HG03520 (cell line): Measurements from ENCODE around the gene FARP1.
"Not testable (repeated sequence)": the region's sequence is repeated elsewhere in the genome, so short reads cannot be mapped to it uniquely, and the experiment has no call there.

Experiments
- ATAC-seq: cut with Tn5 transposase; IDR thresholded peaks from one replicate; pipeline ENCODE4 v1.9.1; 2021; ENCODE audit warnings: mild to moderate bottlenecking, moderate library complexity; ENCODE audit not compliant: unreplicated experiment

FARP1 gene

DNA sequence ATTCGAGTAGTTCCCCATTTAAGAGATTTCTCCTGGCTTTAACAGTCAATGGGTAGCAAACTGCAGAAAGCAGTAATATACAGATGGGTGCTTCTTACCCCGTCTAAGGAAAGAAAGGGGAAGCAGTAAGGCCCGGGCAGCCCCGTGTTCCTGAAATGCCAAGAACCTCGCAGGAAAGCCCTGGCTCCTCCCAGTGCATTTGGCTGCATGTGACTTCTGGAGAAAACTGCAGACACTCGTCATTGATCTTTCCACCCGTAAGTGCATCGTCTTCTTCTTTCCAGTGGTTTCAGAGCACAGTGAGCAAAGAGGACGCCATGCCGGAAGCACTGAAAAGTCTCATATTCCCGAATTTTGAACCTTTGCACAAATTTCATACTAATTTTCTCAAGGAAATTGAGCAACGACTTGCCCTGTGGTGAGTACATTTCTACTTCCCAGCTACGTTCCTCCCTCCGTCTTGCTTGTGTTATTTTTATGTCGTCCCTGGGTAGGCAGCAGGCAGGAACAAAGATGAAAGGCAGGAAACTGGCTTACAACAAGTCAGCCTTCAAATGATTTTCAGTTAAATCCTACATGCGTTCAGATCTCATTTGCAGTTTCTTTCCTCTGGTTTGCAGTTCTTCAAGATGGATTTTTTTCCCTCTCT is 268.8 kb downstream of the FARP1 start:
- no peak for ATAC-seq

DNA sequence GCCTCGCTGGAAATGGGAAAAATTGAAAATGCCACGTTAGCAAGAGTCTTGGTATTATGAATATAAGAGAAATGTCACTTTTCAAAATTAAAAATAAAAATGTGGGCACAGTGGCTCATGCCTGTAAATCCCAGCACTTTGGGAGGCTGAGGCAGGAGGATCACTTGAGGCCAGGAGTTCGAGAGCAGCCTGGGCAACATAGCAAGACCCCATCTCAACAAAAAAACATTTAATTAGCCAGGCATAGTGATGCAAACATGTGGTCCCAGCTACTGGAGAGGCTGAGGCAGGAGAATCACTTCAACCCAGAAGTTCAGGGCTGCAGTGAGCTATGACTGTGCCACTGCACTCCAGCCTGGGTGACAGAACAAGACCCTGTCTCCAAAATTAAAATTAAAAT is 270.4 kb downstream of the FARP1 start:
- not testable (repeated sequence) for ATAC-seq

DNA sequence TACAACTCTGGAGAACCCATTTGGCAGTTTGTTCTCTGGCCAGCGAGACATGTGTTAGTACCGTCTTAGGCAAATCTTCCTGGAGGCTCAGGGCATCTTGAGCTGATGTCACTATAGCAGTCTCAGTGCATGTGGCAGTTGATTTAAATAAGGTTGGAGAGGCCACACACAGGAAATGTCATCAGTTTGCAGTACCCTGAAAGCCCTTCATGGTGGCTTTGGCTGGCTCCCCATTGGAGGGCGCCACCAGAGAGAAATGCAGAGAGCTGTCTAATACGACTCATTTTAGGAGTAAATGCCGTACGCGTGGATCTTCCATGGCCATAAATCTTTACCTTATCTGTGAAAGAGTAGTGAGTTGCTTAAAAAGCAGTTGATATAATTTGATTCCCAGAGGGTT is 270.9 kb downstream of the FARP1 start:
- no peak for ATAC-seq

DNA sequence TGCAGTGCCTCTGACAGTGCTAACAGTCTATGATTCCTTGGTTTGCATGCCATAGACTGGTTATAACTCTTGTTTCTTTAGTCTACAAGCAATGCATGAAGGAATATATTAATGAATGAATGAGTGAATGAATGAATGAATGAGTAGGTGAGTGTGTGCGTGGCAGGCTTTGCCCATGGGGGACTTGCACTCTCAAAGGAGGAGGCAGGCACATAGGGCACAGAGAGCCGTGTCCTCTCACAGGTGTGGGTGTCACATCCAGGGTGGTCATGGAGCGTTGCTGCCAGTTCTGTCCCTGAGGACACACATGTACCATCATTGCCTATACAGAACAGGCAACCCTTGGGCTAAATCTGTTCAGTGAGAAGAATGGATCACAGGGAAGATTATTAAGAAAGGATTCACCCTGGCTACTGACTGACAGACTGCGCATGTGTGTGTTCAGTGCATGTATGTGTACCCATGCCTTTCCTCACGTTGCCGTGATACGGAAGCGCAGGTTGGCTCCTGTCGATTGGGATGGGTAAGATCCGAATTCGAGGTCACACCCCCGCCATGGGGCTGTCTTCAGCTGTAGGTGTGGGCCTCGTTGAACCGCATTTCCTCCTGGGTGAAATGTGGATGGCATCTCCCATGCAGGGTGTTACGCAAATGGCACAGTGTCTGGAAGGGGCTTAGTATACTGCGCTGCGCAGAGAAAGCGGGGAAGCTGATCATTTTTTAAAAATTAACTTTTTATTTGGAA is 272.6 kb downstream of the FARP1 start:
- no peak for ATAC-seq

DNA sequence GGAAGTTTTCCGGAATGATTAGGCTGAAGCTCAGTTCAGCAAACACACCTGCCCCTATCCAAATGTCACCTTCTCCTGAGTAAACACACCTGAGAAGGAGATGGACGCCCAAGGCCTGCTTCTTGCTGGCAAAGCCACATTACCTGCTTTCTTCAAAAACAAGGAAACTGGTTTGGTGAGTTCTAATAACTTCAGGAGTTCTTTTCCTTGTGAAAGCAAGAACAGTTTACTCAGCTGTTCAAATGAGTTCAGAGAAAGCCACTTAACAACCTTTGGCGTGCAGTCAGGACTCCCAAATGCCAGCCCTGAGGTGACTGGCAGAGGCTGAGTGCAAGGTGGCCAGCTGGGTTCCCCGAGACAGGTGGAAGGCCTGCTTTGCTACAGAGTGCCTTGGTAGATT is 273.5 kb downstream of the FARP1 start:
- no peak for ATAC-seq

DNA sequence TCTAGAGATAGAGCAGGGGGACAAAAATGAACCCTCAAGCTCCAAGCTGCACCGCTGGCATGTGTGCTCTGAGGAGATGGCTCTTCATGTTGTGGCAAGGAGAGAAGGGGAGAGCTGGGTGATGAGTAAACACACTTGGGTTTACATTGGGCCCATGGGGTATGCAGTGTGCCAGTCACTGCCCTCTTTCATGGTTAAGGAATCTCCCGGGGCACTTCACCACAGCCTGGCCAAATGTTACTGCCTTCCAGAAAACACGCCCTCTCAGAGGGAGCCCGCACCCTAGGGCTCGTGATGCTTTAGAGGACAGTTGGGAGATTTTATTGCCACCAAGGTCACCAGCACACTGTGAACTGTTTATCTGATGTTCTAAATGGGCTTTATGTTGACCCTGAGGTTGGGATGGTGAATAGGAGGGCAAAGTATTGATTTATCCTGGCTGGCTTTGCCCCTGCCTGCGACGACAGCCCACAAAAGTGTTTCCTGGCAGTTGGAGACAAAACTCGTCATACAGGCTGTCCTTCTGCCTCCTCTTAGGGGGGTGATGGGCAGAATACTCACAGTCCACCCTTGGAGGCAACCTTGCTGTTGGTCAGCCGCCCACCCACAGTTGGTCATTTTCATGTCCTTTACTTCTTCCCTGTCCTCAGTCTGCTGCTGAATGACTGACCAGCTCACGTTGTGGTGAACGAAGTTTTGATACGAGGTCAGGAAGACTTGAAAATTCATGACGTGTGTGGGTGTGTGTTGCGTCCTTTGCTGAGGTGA is 277.1 kb downstream of the FARP1 start:
- ATAC-seq, result no peak

DNA sequence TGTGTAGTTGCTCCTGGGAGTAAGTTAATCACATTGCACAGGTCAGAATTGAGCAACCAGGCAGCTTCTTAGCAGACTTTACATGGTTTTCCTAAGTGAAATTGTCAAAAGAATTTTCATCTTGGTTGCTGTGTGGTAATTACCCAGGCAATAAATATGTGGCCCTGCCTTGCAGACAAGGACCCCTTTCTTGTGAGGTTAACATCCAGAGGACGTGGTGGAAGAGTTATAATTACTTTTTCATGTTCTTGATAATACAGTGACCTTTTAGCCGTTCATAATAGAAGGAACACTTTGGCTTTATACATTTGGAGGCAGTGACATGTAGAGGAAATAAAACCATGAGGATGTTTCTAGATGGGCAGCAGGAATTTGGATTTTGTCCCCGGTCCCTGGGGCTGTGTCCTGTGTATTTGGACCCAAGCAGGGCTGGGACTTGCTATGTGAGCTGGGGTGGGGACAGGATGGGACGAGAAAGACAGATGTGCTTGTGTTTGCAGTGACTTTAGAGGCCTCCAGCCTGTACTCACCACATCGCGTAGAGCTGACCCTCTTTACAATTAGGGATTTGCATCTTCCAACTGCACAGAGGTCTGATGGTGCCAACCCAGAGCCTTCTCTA is 277.8 kb downstream of the FARP1 start:
- ATAC-seq, result no peak

DNA sequence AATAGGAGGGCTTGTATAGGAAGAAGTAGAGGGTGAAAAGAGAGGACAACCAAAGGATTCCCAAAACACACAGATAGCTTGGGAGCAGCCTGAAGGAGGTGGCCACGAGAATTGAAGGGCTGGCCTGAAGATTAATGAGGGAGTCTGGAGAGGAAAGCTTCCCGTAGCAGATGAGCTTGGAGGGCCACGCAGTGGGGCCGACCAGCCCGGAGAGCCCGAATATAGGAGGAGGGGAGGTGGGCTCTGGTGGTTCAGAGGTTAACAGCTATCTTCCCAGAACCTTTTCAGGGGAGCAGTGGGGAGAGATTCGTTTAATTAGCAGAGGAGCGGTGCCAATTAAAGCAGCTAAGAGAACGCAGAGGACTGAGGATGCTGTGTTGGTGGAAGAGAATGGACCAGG is 279.2 kb downstream of the FARP1 start:
- no peak for ATAC-seq

DNA sequence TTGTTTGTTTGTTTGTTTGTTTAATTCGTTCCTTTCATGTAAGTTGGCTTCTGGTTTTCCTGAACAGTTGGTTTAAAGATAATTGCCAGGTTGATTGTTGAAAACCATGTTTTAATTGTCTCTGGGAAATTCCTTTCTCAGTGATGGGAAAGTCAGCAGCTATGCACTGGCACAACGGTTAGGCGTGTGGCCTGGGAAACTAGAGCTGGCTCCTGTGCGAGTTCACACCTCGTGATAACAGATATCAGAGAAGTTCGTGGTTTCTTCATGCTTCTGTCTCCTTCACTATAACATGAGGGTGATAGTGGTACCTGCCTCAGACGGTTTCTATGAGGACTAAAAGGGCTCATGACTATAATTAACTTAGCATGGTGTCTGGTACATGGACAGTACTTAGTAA is 280.5 kb downstream of the FARP1 start:
- ATAC-seq, result no peak

DNA sequence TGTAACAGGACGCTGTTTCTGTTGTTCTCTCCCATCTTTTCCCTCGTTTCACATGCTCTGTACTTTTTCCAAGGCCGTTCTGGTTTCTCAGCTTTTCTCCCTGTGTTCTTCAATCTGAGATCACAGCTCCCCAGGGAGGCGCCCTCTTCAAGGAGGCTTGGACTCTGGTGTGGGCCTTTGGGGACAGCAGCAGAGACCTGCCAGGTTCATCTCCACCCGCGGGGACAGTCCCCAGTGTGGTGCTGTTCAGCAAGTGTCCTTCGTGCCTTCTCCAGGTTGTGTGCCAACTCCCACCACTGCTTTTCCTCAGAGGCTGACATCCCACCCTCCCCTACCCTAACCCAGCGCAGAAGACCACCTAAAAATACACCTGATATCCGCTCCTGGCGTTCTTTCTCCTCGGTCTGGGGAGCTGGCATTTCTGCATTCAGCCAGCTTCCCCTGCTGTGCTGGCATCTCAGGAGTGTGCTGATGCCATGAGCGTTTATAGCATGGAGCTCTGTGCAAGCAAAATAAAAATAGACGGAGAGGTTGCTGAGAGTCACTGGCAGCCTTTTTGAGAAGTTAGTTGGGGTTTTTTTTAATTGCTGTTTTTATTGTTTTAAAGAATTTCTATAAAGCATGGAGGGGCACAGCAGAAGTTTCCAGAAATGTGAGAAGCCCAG is 284.6 kb downstream of the FARP1 start:
- no peak for ATAC-seq

DNA sequence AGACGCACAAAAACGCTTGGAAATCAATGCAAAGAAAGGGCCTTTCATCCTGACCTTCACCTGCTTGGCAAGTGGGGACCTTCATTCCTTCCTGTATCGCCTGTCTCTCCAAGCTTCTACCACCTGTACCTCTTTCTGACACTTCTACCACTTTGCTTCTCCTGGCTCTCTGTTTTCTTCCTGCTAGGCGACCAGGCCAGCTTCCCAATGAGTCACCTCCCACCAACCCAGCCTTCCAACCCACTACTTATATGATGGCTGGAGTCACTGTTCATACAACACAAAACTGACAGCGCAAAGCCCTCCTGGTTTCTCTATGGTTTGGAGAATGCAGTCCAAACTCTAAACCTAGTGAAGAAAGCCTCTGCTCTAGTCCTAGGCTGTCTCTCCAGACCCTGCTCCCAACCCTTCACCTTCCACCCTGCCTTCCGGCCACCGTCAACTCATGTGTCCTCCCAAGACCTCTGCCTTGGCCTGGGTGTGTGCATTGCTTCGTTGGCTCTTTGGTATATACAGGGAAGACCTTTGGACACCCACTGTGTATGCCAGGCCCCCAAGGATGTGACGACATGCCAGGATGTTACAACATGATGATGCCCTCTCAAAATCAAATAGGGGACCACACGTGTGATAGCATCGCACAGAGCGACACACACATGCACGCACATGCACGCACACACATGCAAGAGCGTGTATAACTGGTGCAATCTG is 285.5 kb downstream of the FARP1 start:
- no peak for ATAC-seq

DNA sequence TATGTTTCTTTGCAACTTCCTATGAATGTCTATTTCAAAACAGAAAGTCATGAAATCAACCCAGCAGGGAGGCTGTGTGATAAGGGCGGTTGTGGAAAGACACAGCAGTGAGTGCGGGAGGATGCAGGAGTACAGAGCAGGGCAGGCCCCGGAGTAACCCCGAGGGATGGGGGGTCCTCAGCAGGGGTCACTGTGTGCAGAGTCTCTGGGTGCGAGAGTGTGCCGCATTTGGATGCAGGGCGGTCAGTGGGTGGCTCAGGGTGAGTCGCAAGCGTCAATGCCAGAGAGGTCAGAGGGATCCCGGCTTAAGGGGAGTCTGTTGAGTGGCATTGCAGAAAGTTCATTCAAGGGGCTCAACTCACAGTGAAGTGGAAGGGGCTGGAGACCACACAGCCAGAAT is 286.2 kb downstream of the FARP1 start:
- no peak for ATAC-seq

DNA sequence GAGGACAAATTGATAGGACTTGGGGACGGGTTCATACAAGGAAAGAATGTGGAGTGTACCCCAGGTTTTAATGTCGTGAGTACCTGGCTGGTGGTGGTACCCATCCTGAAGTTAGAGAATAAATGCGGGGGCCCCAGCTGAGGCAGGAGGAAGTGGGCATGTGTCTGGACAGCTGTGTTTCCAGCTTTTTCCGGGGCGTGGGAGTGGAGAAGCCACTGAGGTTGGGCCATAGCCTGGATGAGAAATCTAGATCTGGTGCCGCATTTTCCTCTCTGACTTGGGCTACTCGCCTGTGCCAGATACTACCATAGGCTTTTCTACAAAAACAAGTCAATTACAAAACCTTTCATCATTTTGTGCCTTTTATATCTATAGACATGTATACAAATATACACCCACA is 286.6 kb downstream of the FARP1 start:
- ATAC-seq, result no peak

DNA sequence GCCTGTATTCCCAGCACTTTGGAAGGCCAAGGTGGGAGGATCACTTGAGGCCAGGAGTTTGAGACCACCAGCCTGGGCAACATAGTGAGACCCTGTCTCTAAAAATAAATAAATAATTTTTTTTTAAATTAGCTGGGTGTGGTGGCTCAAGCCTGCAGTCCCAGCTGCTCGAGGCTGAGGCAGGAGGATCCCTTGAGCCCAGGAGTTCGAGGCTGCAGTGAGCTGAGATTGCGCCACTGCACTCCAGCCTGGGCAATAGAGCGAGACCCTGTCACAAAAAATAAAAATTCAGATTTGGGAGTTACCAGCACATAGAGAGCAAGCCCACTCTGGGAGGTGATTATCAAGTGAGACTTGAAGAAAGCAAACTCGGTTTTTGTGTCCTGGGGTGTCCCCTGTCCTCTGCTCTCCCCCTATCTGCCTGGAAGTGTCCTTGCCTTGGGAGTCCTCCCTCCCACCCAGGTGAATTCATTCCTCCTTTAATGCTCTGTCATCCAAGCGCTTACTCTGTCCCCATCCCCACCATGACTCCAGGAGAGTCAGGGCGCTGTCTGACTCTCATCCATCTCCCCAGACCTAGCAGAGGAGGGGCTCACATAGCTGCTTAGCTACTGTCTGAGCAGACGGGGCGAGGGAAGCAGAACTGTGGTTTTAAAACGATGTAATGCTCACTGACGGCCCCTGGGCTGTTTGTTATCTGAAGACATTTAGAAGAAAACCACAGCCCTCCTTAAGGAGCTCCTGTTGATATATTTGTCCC is 287.3 kb downstream of the FARP1 start:
- no peak for ATAC-seq

DNA sequence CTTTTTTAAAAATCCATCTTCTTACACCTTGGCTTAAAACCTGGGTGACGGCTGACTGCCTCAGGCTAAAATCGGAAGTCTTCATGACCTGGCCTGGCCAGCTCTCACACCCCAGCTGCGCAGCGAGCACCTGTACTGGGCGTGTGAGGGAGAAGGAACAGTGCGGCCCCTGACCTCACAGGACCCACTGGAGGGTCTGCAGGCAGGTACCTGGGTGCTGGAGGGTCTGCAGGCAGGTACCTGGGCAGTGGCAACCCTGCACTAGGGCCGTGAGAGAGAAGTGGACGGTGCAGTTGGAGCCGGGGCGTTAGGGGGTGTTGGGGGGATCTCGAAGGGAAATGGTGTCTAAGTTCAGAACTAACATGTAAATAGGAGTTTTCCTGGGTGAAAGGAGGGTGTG is 289.7 kb downstream of the FARP1 start:
- ATAC-seq, result no peak

DNA sequence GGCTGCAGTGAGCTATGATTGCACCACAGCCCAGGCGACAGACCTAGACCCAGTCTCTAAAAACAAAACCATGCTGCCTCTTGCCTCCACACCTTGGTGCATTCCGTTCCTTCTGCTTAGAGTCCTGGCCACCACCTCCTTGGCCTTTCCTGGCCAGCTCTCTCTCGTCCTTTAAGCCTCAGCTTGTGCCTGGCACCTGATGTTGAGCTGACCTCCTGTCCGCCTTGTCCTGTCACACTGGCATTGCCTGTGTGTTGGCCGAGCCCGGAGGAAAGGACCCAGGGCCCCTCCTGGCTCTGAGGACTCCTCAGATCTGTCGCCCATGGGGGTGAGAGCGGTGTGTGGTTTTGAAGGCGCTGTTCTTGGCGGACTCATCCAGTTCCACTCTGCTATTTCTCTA is 290.8 kb downstream of the FARP1 start:
- ATAC-seq, result no peak

DNA sequence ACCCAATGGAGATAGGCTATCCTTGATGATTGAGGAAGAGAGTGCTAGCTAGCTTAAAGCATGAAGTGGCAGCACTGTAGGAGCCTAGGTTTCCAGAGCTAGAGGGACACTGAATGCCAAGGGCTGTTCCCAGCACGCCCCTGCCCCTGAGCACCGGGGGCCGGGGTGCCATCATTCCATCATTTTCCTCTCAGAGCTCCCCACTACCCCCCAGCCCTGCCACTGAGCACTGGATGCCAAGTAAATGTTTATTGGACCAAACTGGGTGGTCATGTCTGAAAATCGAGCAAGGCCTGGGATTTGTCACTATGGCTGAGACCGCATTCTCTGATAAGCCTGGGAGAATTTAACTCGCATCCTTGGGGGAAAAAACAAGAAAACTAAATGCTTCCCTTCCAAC is 291.2 kb downstream of the FARP1 start:
- ATAC-seq, result no peak

DNA sequence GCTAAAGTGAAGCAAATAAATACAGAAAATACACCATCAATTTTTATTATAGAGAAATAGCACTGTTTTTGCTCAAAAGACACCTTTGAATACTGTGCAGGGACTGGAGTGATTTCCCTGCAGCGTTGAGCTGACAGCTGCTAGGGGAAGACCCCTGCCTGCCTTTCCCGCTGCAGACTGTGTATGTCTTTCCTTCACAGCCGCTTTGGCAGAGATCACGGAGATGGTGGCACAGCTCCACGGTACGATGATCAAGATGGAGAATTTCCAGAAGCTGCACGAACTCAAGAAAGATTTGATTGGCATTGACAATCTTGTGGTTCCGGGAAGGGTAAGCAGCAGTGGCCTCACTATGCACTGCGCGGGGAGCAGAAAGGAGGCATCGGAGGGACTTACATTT is 292.5 kb downstream of the FARP1 start:
- ATAC-seq, result no peak

DNA sequence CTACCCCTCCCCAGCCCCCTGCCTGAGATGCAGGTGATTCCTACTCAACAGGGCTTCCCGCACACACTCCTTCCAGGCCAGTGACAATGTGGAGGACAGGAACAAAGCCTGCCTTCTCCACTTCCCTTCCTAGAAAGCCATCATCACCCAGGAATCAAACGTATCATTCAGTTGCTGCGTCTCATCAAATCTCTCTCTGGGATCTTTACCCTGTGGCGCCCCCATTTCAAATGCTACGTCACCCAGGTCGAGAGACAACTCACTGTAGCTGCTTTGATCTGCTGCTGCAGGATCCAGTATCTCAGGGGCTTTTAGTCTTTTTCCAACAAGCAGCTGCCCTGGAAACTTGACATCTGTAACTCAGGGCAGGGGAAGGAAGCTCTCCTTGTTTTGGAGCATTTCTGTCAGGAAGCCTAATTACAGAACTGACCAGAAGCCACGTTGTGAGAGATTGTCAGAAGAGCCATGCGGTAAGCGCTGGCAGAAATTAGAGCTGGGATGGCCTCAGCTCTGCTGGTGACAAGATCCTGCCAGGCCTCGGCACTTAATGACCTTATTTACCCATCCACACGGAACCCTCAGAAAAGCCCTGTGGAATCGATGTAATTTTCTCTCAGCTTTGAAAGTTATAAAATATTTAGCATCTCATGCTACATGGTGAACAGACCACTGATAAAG is 293.5 kb downstream of the FARP1 start:
- no peak for ATAC-seq
